B cell (primary cell): ENCODE measurements around the gene SHB. TPM values are rescaled to one million over a fixed set of nuclear protein-coding genes. Genes with fewer than 3 reads are reported as not detected.
"Not testable (repeated sequence)": the region's sequence is repeated elsewhere in the genome, so short reads cannot be mapped to it uniquely, and the experiment has no call there.

Experiments used
- ATAC-seq: fragments of 200-7000 bp; cut with Tn5 transposase; one replicate; pipeline ENCODE4 v1.10.0; 2021; ENCODE audit warnings: low read depth, mild to moderate bottlenecking, moderate number of reproducible peaks, moderate library complexity
- CTCF ChIA-PET: fragments of 350-600 bp; sonication (Branson Sonifier 250); formaldehyde crosslinking; loops from one replicate; lab custom pipeline; 2021; ENCODE audit warnings: antibody characterized with exemption, inconsistent platforms; lab: Charles Lee
- POLR2A ChIA-PET: fragments of 350-600 bp; sonication (Branson Sonifier 250); formaldehyde crosslinking; loops from one replicate; lab custom pipeline; 2021; ENCODE audit warnings: antibody characterized with exemption; lab: Charles Lee
- DNase-seq: peaks from one replicate; pipeline ENCODE4 v3.0.0; 2013
- H2AFZ ChIP-seq: 2 replicates; pipeline ENCODE4 v1.6.1; 2012; ENCODE audit warnings: mild to moderate bottlenecking, low read depth, low read length; ENCODE audit not compliant: insufficient read depth, poor library complexity, severe bottlenecking
- H3K27ac ChIP-seq, 2 donors: 1 replicate in 1 of 2; 2 replicates in 1 of 2; pipeline ENCODE4 v1.5.1; 2012 to 2013; ENCODE audit warnings: low read length in 2 of 2, mild to moderate bottlenecking in 2 of 2, moderate library complexity in 1 of 2
- H3K27me3 ChIP-seq, 4 experiments: fragments of 200-600 bp in 1 of 4; sonication (generic) in 1 of 4; replicated peaks in 1 of 4; 1 replicate in 2 of 4; 2 replicates in 2 of 4; pipeline versions ENCODE4 v1.6.1 to v1.7.0; 2013 to 2016; ENCODE audit warnings: low read length in 3 of 4, mild to moderate bottlenecking in 2 of 4, mixed read lengths in 1 of 4, moderate library complexity in 1 of 4; ENCODE audit not compliant: insufficient read depth in 4 of 4, control insufficient read depth in 3 of 4; ENCODE audit errors: control extremely low read depth in 1 of 4
- H3K36me3 ChIP-seq, 2 experiments: replicated peaks in 1 of 2; 1 replicate in 1 of 2; 2 replicates in 1 of 2; pipeline versions ENCODE4 v1.6.1 to v1.7.1; 2013; ENCODE audit warnings: low read length in 1 of 2; ENCODE audit not compliant: insufficient read depth in 2 of 2, control insufficient read depth in 1 of 2; ENCODE audit errors: control extremely low read depth in 1 of 2, extremely low read depth in 1 of 2
- H3K4me1 ChIP-seq, 2 donors: fragments of 200-600 bp in 1 of 2; sonication (generic) in 1 of 2; 1 replicate in 1 of 2; 2 replicates in 1 of 2; pipeline versions ENCODE4 v1.5.1 to v1.6.1; 2013 to 2017; ENCODE audit warnings: low read length in 2 of 2; ENCODE audit not compliant: control insufficient read depth in 2 of 2, insufficient read depth in 2 of 2
- H3K4me2 ChIP-seq: replicated peaks from 2 replicates; pipeline ENCODE3; 2012; ENCODE audit warnings: mild to moderate bottlenecking, low read depth, low read length; ENCODE audit not compliant: poor library complexity, severe bottlenecking
- H3K4me3 ChIP-seq, 5 experiments: fragments of 200-600 bp in 1 of 5; sonication (generic) in 1 of 5; 1 replicate in 3 of 5; 2 replicates in 2 of 5; pipeline versions ENCODE4 v1.5.1 to v1.7.0; 2011 to 2016; ENCODE audit warnings: low read length in 4 of 5, mild to moderate bottlenecking in 4 of 5, low read depth in 2 of 5, control low read depth in 1 of 5, moderate library complexity in 1 of 5; ENCODE audit not compliant: insufficient read depth in 1 of 5; ENCODE audit errors: control extremely low read depth in 1 of 5, extremely low read depth in 1 of 5
- H3K79me2 ChIP-seq: fragments of 200-600 bp; sonication (generic); one replicate; pipeline ENCODE4 v1.6.0; 2016; ENCODE audit warnings: low read length; ENCODE audit not compliant: control insufficient read depth, insufficient read depth
- H3K9ac ChIP-seq: fragments of 200-600 bp; sonication (generic); 2 replicates; pipeline ENCODE4 v1.6.1; 2017; ENCODE audit warnings: mild to moderate bottlenecking, low read length, moderate library complexity
- H3K9me3 ChIP-seq, 3 donors: one replicate each; pipeline versions ENCODE4 v1.6.1 to v1.7.1; 2013; ENCODE audit warnings: low read length in 2 of 3; ENCODE audit not compliant: control insufficient read depth in 2 of 3, insufficient read depth in 1 of 3; ENCODE audit errors: control extremely low read depth in 1 of 3
- H4K20me1 ChIP-seq: 2 replicates; pipeline ENCODE4 v1.6.0; 2012; ENCODE audit warnings: mild to moderate bottlenecking, low read length; ENCODE audit not compliant: insufficient read depth, control insufficient read depth, poor library complexity, severe bottlenecking
- H3K27ac Mint-ChIP-seq: one replicate; pipeline ENCODE4 v1.8.0; 2021; ENCODE audit warnings: mixed read lengths
- H3K27me3 Mint-ChIP-seq: one replicate; pipeline ENCODE4 v1.8.0; 2021; ENCODE audit warnings: mixed read lengths
- H3K4me1 Mint-ChIP-seq: one replicate; pipeline ENCODE4 v1.8.0; 2021; ENCODE audit warnings: mixed read lengths
- H3K4me3 Mint-ChIP-seq: one replicate; pipeline ENCODE4 v1.8.0; 2021; ENCODE audit warnings: mixed read lengths
- H3K9me3 Mint-ChIP-seq: one replicate; pipeline ENCODE4 v1.8.0; 2022; ENCODE audit warnings: mixed read lengths; ENCODE audit not compliant: insufficient read depth
- EZH2 ChIP-seq: IDR thresholded peaks from 2 replicates; pipeline ENCODE4 v1.6.1; 2012; ENCODE audit warnings: borderline replicate concordance, low read depth, mild to moderate bottlenecking, moderate library complexity, low read length; ENCODE audit not compliant: insufficient read depth, poor library complexity, severe bottlenecking
- WGBS: methylation state at CpG from one replicate; pipeline ENCODE4 v1.1.5; 2013; ENCODE audit warnings: missing lambda C conversion rate; ENCODE audit not compliant: insufficient coverage; 5-methylcytosine and 5-hydroxymethylcytosine counted together
- intact Hi-C: fragments of 100-400 bp; cut with micrococcal nuclease; formaldehyde crosslinking; loops from one replicate; pipeline ENCODE4 v1.10.0; 2022
- polyA plus RNA-seq: library from polyadenylated mRNA; depleted of rRNA; stranded (reverse); fragments of >200 nt; gene quantifications from 2 replicates; pipeline ENCODE4 v1.2.3, GENCODE V29; 2012
- total RNA-seq, 2 donors: library from RNA; stranded (reverse); fragments of 120-200 nt in 1 of 2; gene quantifications; 1 replicate in 1 of 2; 2 replicates in 1 of 2; pipeline versions ENCODE4 v1.2.3 to v1.2.4, GENCODE V29; 2013 to 2022
- TF ChIP-seq, protein P1 (sequence below): fragments of 200-600 bp; IDR thresholded peaks from one replicate; pipeline ENCODE4 v1.8.0; 2022; ENCODE audit warnings: antibody characterized with exemption, mild to moderate bottlenecking

Gene SHB
- total and polyA plus RNA-seq, 2 donors (not counting 1 experiment from before 2014, with no cell fraction given) = 0.06 to 1.9 TPM

DNA sequence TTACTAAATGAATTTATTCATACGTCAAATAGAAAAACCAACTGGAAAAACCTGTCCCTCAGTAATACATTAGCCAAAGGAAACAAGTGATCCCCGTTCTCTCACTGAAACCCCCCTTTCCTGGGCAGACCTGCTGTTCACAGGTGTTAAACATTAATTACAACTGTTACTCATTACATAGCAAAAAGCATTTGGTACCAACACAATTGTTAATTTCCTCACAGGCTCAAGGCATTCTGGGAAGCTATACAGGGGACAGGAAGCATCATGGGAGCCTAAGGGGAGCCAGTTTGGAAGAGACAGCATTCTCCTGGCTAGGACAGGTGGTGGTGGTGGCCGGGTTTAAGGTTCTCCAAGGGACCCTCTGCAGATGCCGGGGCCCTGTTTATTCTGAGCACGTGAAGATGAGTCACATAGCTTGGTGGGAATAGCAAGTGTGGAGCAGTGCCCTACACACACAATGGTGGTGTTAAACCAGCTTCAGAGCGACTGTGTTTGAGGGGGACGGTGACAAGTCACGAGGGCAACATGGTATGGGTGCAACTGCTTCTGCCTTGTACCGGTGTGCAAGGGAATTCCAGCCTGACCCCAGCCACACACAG, 102.5 kb downstream of the SHB start:
- Histone ChIP-seq H3K4me3 (no peak overlapping the region), H3K9ac (no peak overlapping the region), H4K20me1 (no peaks in the 10 kb centered on the region), H3K79me2 (no peaks in the 10 kb centered on the region), H2AFZ (no peak overlapping the region), H3K4me1 (no peaks in the 10 kb centered on the region), H3K9me3 (no peaks in the 10 kb centered on the region), H3K27me3 (no peaks in the 10 kb centered on the region), H3K36me3 (no peaks in the 10 kb centered on the region), H3K4me2 (no peak overlapping the region), H3K27ac (no peak overlapping the region)
- DNase-seq (no peak), ATAC-seq (no peak)
- no peak for TF ChIP-seq EZH2
- TF ChIP-seq, protein P1, sequence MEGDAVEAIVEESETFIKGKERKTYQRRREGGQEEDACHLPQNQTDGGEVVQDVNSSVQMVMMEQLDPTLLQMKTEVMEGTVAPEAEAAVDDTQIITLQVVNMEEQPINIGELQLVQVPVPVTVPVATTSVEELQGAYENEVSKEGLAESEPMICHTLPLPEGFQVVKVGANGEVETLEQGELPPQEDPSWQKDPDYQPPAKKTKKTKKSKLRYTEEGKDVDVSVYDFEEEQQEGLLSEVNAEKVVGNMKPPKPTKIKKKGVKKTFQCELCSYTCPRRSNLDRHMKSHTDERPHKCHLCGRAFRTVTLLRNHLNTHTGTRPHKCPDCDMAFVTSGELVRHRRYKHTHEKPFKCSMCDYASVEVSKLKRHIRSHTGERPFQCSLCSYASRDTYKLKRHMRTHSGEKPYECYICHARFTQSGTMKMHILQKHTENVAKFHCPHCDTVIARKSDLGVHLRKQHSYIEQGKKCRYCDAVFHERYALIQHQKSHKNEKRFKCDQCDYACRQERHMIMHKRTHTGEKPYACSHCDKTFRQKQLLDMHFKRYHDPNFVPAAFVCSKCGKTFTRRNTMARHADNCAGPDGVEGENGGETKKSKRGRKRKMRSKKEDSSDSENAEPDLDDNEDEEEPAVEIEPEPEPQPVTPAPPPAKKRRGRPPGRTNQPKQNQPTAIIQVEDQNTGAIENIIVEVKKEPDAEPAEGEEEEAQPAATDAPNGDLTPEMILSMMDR = no peak
- 78% methylated on average over 8 of the region's 9 CpGs for WGBS
- ChIA-PET POLR2A (no interaction called here), CTCF (interaction anchor here (1.1 kb wide), 1 partner anchor 121 kb away, joined by 3 read pairs; no protein-coding TSS in a partner anchor)
- intact Hi-C loops = no loop called here
- Mint-ChIP-seq H3K9me3 (no peaks in the 10 kb centered on the region), H3K27me3 (no peaks in the 10 kb centered on the region), H3K4me3 (no peak overlapping the region), H3K27ac (no peak overlapping the region), H3K4me1 (no peaks in the 10 kb centered on the region)

- H3K79me2 ChIP-seq, H3K4me3 Mint-ChIP-seq, H4K20me1 ChIP-seq, H3K27me3 ChIP-seq, H3K4me2 ChIP-seq, H3K4me1 ChIP-seq, H3K4me3 ChIP-seq, H3K9me3 ChIP-seq, DNase-seq, H3K36me3 ChIP-seq, H3K27ac ChIP-seq, H3K27me3 Mint-ChIP-seq, H3K9me3 Mint-ChIP-seq, intact Hi-C loops, CTCF ChIA-PET, H3K4me1 Mint-ChIP-seq, H3K9ac ChIP-seq, ATAC-seq, POLR2A ChIA-PET, H2AFZ ChIP-seq, H3K27ac Mint-ChIP-seq: not testable (repeated sequence)
- 92% methylated on average over 7 of the region's 7 CpGs for WGBS
Measured at GRCh38 chr9:37965676-37966345, 103.2 kb downstream of the SHB start.
